H9 (cell line): ENCODE measurements around the gene GALE. TPM values are rescaled to one million over a fixed set of nuclear protein-coding genes. Genes with fewer than 3 reads are reported as not detected.
A peak's percentile ranks its signal among the peaks of the same experiment; 100 is the strongest.

ENCODE experiments used
- DNase-seq: peaks from one replicate; pipeline ENCODE4 v3.0.0-alpha.2; 2017
- H2AFZ ChIP-seq: one replicate; pipeline ENCODE4 v1.6.1; 2013; ENCODE audit warnings: mild to moderate bottlenecking, low read length, control low read depth, moderate library complexity
- H2AK5ac ChIP-seq: 2 replicates; pipeline ENCODE4 v1.6.1; 2013; ENCODE audit warnings: low read length, control low read depth, mixed read lengths; ENCODE audit not compliant: insufficient read length
- H2BK120ac ChIP-seq: one replicate; pipeline ENCODE4 v1.6.1; 2013; ENCODE audit warnings: low read depth, mild to moderate bottlenecking, low read length, control low read depth, inconsistent platforms; ENCODE audit not compliant: poor library complexity, severe bottlenecking
- H2BK12ac ChIP-seq: 2 replicates; pipeline ENCODE4 v1.6.1; 2013; ENCODE audit warnings: low read length, control low read depth, mixed read lengths, low read depth; ENCODE audit not compliant: insufficient read length
- H2BK15ac ChIP-seq: 2 replicates; pipeline ENCODE4 v1.6.1; 2013; ENCODE audit warnings: low read depth, low read length, control low read depth
- H2BK20ac ChIP-seq: one replicate; pipeline ENCODE4 v1.6.1; 2013; ENCODE audit warnings: low read depth, mild to moderate bottlenecking, low read length, control low read depth, inconsistent platforms; ENCODE audit not compliant: poor library complexity, severe bottlenecking
- H2BK5ac ChIP-seq: 2 replicates; pipeline ENCODE4 v1.6.1; 2013; ENCODE audit warnings: low read length, control low read depth, mixed read lengths; ENCODE audit not compliant: insufficient read length
- H3K14ac ChIP-seq: 2 replicates; pipeline ENCODE4 v1.6.1; 2013; ENCODE audit warnings: low read length, control low read depth; ENCODE audit not compliant: insufficient read depth
- H3K18ac ChIP-seq: 2 replicates; pipeline ENCODE4 v1.6.1; 2013; ENCODE audit warnings: low read depth, mild to moderate bottlenecking, mixed read lengths, low read length, control low read depth; ENCODE audit not compliant: insufficient read length
- H3K23ac ChIP-seq: 2 replicates; pipeline ENCODE4 v1.6.1; 2013; ENCODE audit warnings: low read length, control low read depth, mixed read lengths, low read depth; ENCODE audit not compliant: insufficient read length
- H3K23me2 ChIP-seq: 2 replicates; pipeline ENCODE4 v1.6.1; 2013; ENCODE audit warnings: low read depth, mild to moderate bottlenecking, mixed read lengths, low read length, control low read depth; ENCODE audit not compliant: insufficient read length, poor library complexity, severe bottlenecking
- H3K27ac ChIP-seq: 2 replicates; pipeline ENCODE4 v1.5.1; 2013; ENCODE audit warnings: low read length, control low read depth, mixed read lengths, low read depth; ENCODE audit not compliant: insufficient read length
- H3K27me3 ChIP-seq: 2 replicates; pipeline ENCODE4 v1.6.1; 2013; ENCODE audit warnings: low read length, control low read depth, inconsistent platforms; ENCODE audit not compliant: insufficient read depth
- H3K4ac ChIP-seq: 2 replicates; pipeline ENCODE4 v1.6.1; 2013; ENCODE audit warnings: low read depth, mild to moderate bottlenecking, control low read depth, inconsistent platforms, low read length, moderate library complexity
- H3K4me1 ChIP-seq: 2 replicates; pipeline ENCODE4 v1.6.1; 2013; ENCODE audit warnings: low read length, control low read depth, inconsistent platforms; ENCODE audit not compliant: insufficient read depth
- H3K4me2 ChIP-seq: 2 replicates; pipeline ENCODE4 v1.6.1; 2013; ENCODE audit warnings: low read length, control low read depth, mixed read lengths; ENCODE audit not compliant: insufficient read length, insufficient read depth
- H3K56ac ChIP-seq: 2 replicates; pipeline ENCODE4 v1.6.1; 2013; ENCODE audit warnings: low read depth, mild to moderate bottlenecking, mixed read lengths, low read length, control low read depth; ENCODE audit not compliant: insufficient read length
- H3K79me1 ChIP-seq: 2 replicates; pipeline ENCODE4 v1.6.1; 2013; ENCODE audit warnings: low read depth, mild to moderate bottlenecking, moderate library complexity, low read length, control low read depth, inconsistent platforms; ENCODE audit not compliant: insufficient read depth, poor library complexity, severe bottlenecking
- H3K79me2 ChIP-seq: 2 replicates; pipeline ENCODE4 v1.6.1; 2013; ENCODE audit warnings: low read length, control low read depth, inconsistent platforms; ENCODE audit not compliant: insufficient read depth
- H3K9ac ChIP-seq: 2 replicates; pipeline ENCODE4 v1.6.1; 2013; ENCODE audit warnings: low read length, control low read depth, mixed read lengths; ENCODE audit not compliant: insufficient read length; ENCODE audit errors: extremely low read depth
- H3K9me3 ChIP-seq: one replicate; pipeline ENCODE4 v1.6.1; 2013; ENCODE audit warnings: low read depth, low read length, inconsistent platforms; ENCODE audit not compliant: control insufficient read depth
- H3T11ph ChIP-seq: one replicate; pipeline ENCODE4 v1.6.1; 2013; ENCODE audit warnings: mild to moderate bottlenecking, low read length, control low read depth, inconsistent platforms
- H4K20me1 ChIP-seq: one replicate; pipeline ENCODE4 v1.6.1; 2013; ENCODE audit not compliant: control insufficient read depth, insufficient read length, insufficient read depth
- H4K5ac ChIP-seq: 2 replicates; pipeline ENCODE4 v1.6.1; 2013; ENCODE audit warnings: low read depth, mild to moderate bottlenecking, mixed read lengths, low read length, control low read depth; ENCODE audit not compliant: insufficient read length
- H4K8ac ChIP-seq: replicated peaks from 2 replicates; pipeline ENCODE4 v1.6.1; 2013; ENCODE audit warnings: low read length, control low read depth, mixed read lengths, low read depth; ENCODE audit not compliant: insufficient read length
- H4K91ac ChIP-seq: 2 replicates; pipeline ENCODE4 v1.6.1; 2013; ENCODE audit warnings: low read depth, mild to moderate bottlenecking, moderate library complexity, mixed read lengths, low read length, control low read depth; ENCODE audit not compliant: insufficient read length
- H3K27ac Mint-ChIP-seq, 3 experiments: 2 replicates in 2 of 3; 3 replicates in 1 of 3; pipeline ENCODE4 v1.8.0; 2020 to 2021; ENCODE audit warnings: mixed read lengths in 3 of 3, mild to moderate bottlenecking in 1 of 3, moderate library complexity in 1 of 3
- H3K27me3 Mint-ChIP-seq: 2 replicates; pipeline ENCODE4 v1.8.0; 2021; ENCODE audit warnings: low read depth, mild to moderate bottlenecking, moderate library complexity, mixed read lengths
- H3K36me3 Mint-ChIP-seq, 3 experiments: 2 replicates in 2 of 3; 3 replicates in 1 of 3; pipeline ENCODE4 v1.8.0; 2020 to 2021; ENCODE audit warnings: low read depth in 3 of 3, mixed read lengths in 3 of 3; ENCODE audit not compliant: insufficient read depth in 1 of 3
- H3K4me1 Mint-ChIP-seq, 2 experiments: 2 replicates each; pipeline ENCODE4 v1.8.0; 2020; ENCODE audit warnings: mixed read lengths in 2 of 2
- H3K4me3 Mint-ChIP-seq, 2 experiments: 2 replicates in 1 of 2; 3 replicates in 1 of 2; pipeline ENCODE4 v1.8.0; 2020 to 2021; ENCODE audit warnings: mild to moderate bottlenecking in 2 of 2, mixed read lengths in 2 of 2, moderate library complexity in 1 of 2
- H3K9me3 Mint-ChIP-seq, 2 experiments: 2 replicates in 1 of 2; 3 replicates in 1 of 2; pipeline ENCODE4 v1.8.0; 2020; ENCODE audit warnings: mild to moderate bottlenecking in 2 of 2, mixed read lengths in 2 of 2, moderate library complexity in 1 of 2
- WGBS: extraction: QIAGEN DNeasy Blood & Tissue Kit; methylation state at CpG from one replicate; pipeline ENCODE4 v1.1.7; 2013; ENCODE audit warnings: missing lambda C conversion rate, low lambda C conversion rate, mixed read lengths; ENCODE audit not compliant: insufficient read length; ENCODE audit errors: extremely low coverage; 5-methylcytosine and 5-hydroxymethylcytosine counted together
- total RNA-seq: library from RNA; stranded (reverse); gene quantifications from 2 replicates; pipeline ENCODE4 v1.2.1, GENCODE V29; 2021
- TF ChIP-seq, protein P1 (sequence below): fragments of 200-600 bp; sonication (generic); conservative IDR thresholded peaks from 3 replicates; pipeline ENCODE4 v1.8.0; 2021; ENCODE audit warnings: antibody characterized with exemption, mild to moderate bottlenecking

Gene GALE
- total RNA-seq, 1 experiment from 2014 or later = 36.0 TPM

GRCh38 chr1:23790696-23791515, 9.6 kb downstream of the GALE start, which contains the start of gene LYPLA2:
Gene LYPLA2 (plus strand): TSS chr1:23791145. CDS start chr1:23792683, 1,538 bp downstream.
- H3K4me2 ChIP-seq = peak within 1 kb of the TSS; percentile 96
- Mint-ChIP-seq H3K4me1 (peaks cover 11 to 20% of the 10 kb centered on the region in 2 experiments), H3K9me3 (no peaks in the 10 kb centered on the region), H3K36me3 (peaks cover 23 to 53% (median 43%) of the 10 kb centered on the region in 3 experiments), H3K27me3 (no peaks in the 10 kb centered on the region), H3K4me3 (peak within 1 kb of the TSS; percentile 98 to 99), H3K27ac (peak within 1 kb of the TSS; percentile 91 to 94 (median 92))
- no peak within 1 kb of the TSS for H3K56ac ChIP-seq
- H3K4ac ChIP-seq = no peak within 1 kb of the TSS
- no peak within 1 kb of the TSS for H4K91ac ChIP-seq
- H4K20me1 ChIP-seq = no peaks in the 10 kb centered on the region
- TF ChIP-seq, protein P1, sequence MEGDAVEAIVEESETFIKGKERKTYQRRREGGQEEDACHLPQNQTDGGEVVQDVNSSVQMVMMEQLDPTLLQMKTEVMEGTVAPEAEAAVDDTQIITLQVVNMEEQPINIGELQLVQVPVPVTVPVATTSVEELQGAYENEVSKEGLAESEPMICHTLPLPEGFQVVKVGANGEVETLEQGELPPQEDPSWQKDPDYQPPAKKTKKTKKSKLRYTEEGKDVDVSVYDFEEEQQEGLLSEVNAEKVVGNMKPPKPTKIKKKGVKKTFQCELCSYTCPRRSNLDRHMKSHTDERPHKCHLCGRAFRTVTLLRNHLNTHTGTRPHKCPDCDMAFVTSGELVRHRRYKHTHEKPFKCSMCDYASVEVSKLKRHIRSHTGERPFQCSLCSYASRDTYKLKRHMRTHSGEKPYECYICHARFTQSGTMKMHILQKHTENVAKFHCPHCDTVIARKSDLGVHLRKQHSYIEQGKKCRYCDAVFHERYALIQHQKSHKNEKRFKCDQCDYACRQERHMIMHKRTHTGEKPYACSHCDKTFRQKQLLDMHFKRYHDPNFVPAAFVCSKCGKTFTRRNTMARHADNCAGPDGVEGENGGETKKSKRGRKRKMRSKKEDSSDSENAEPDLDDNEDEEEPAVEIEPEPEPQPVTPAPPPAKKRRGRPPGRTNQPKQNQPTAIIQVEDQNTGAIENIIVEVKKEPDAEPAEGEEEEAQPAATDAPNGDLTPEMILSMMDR = peak; percentile 17; the same call in 1 of the 3 replicates
- H2BK20ac ChIP-seq = no peak within 1 kb of the TSS
- peaks cover 6% of the 10 kb centered on the region; the same call in 1 of the 2 replicates for H3K79me2 ChIP-seq
- H3K23ac ChIP-seq = no peak within 1 kb of the TSS
- no peaks in the 10 kb centered on the region for H3K9me3 ChIP-seq
- peak; percentile 94 for DNase-seq
- H3K18ac ChIP-seq = no peak within 1 kb of the TSS
- H3K4me1 ChIP-seq = no peaks in the 10 kb centered on the region
- no peak within 1 kb of the TSS for H2BK5ac ChIP-seq
- H3K27ac ChIP-seq = no peak within 1 kb of the TSS
- H4K5ac ChIP-seq = no peak within 1 kb of the TSS
- H3K23me2 ChIP-seq = peaks cover 16% of the 10 kb centered on the region
- H2AK5ac ChIP-seq = no peak within 1 kb of the TSS
- H2AFZ ChIP-seq = no peak within 1 kb of the TSS
- H2BK12ac ChIP-seq = no peak within 1 kb of the TSS
- no peak within 1 kb of the TSS for H3T11ph ChIP-seq
- H3K9ac ChIP-seq = peak within 1 kb of the TSS; percentile 11
- no peak within 1 kb of the TSS for H2BK120ac ChIP-seq
- no peaks in the 10 kb centered on the region for H3K27me3 ChIP-seq
- no CpG with 5 or more reads among the region's 47 CpGs for WGBS
- no peak within 1 kb of the TSS for H4K8ac ChIP-seq
- no peak within 1 kb of the TSS for H2BK15ac ChIP-seq
- peaks cover 8% of the 10 kb centered on the region for H3K79me1 ChIP-seq
- H3K14ac ChIP-seq = no peak within 1 kb of the TSS
